Measurements from ENCODE around the gene RPTOR. TPM values are rescaled to one million over a fixed set of nuclear protein-coding genes. Genes with fewer than 3 reads are reported as not detected.

The RPTOR gene
- total RNA-seq, 1 donor from 2014 or later: 65.9 TPM

GRCh38 chr17:80754846-80755245 lies 210.2 kb downstream of the RPTOR start:
- TF ChIP-seq CTCF (IDR thresholded peaks at IDR 0.05): no peak
- peaks cover 21% of the 10 kb centered on the region for H3K4me1 Mint-ChIP-seq
- no peaks in the 10 kb centered on the region for H3K9me3 Mint-ChIP-seq
- intact Hi-C loops (cut with micrococcal nuclease): no loop called here
- CTCF ChIA-PET: no interaction called here
- DNase-seq: no peak
- no peaks in the 10 kb centered on the region for H3K27me3 Mint-ChIP-seq
- no peak for ATAC-seq (ENCODE audit: low read depth)
- POLR2A ChIA-PET: no interaction called here
- no peak overlapping the region for H3K4me3 Mint-ChIP-seq
- H3K27ac Mint-ChIP-seq: no peak overlapping the region
- peaks cover 44% of the 10 kb centered on the region for H3K36me3 Mint-ChIP-seq (ENCODE audit: low read depth)

GRCh38 chr17:80755650-80756405 lies 211.2 kb downstream of the RPTOR start:
- H3K27ac Mint-ChIP-seq: no peak overlapping the region
- H3K36me3 Mint-ChIP-seq (ENCODE audit: low read depth): peaks cover 44% of the 10 kb centered on the region
- no peaks in the 10 kb centered on the region for H3K27me3 Mint-ChIP-seq
- ChIA-PET POLR2A (no interaction called here), CTCF (no interaction called here)
- intact Hi-C loops (cut with micrococcal nuclease): no loop called here
- TF ChIP-seq CTCF (IDR thresholded peaks at IDR 0.05): no peak
- H3K4me3 Mint-ChIP-seq: no peak overlapping the region
- H3K4me1 Mint-ChIP-seq: peaks cover 25% of the 10 kb centered on the region
- DNase-seq: no peak
- no peak for ATAC-seq (ENCODE audit: low read depth)
- H3K9me3 Mint-ChIP-seq: no peaks in the 10 kb centered on the region

- Mint-ChIP-seq H3K27ac (peak overlapping the region; percentile 74), H3K9me3 (no peaks in the 10 kb centered on the region), H3K36me3 (ENCODE audit: low read depth) (peaks cover 30% of the 10 kb centered on the region), H3K4me3 (no peak overlapping the region), H3K27me3 (no peaks in the 10 kb centered on the region), H3K4me1 (peaks cover 48% of the 10 kb centered on the region)
- CTCF ChIA-PET: interaction anchor here (1.1 kb wide), 1 partner anchor 141 kb away, joined by 3 read pairs; no protein-coding TSS in a partner anchor
- no peak for DNase-seq
- intact Hi-C loops (cut with micrococcal nuclease): no loop called here
- no peak for TF ChIP-seq CTCF (IDR thresholded peaks at IDR 0.05)
- no peak for ATAC-seq (ENCODE audit: low read depth)
- POLR2A ChIA-PET: interaction anchor here (0.9 kb wide), 2 partner anchors 20 to 52 kb away, joined by 3 read pairs; no protein-coding TSS in a partner anchor
Observed at GRCh38 chr17:80758481-80759376, 214.1 kb downstream of the RPTOR start.

- H3K9me3 Mint-ChIP-seq: no peaks in the 10 kb centered on the region
- no peak overlapping the region for H3K27ac Mint-ChIP-seq
- peaks cover 48% of the 10 kb centered on the region for H3K4me1 Mint-ChIP-seq
- POLR2A ChIA-PET: interaction anchor here (0.9 kb wide), 1 partner anchor 51 kb away, joined by 3 read pairs; no protein-coding TSS in a partner anchor
- DNase-seq (no peak), ATAC-seq (ENCODE audit: low read depth) (no peak)
- no peak for TF ChIP-seq CTCF (IDR thresholded peaks at IDR 0.05)
- CTCF ChIA-PET: no interaction called here
- no peak overlapping the region for H3K4me3 Mint-ChIP-seq
- no peaks in the 10 kb centered on the region for H3K27me3 Mint-ChIP-seq
- intact Hi-C loops (cut with micrococcal nuclease): no loop called here
- H3K36me3 Mint-ChIP-seq (ENCODE audit: low read depth): peaks cover 24% of the 10 kb centered on the region
Observed at GRCh38 chr17:80759377-80759673, 214.7 kb downstream of the RPTOR start.

GRCh38 chr17:80760511-80760911 lies 215.9 kb downstream of the RPTOR start:
- no peak overlapping the region for H3K4me3 Mint-ChIP-seq
- peaks cover 18% of the 10 kb centered on the region for H3K36me3 Mint-ChIP-seq (ENCODE audit: low read depth)
- POLR2A ChIA-PET: interaction anchor here (1.1 kb wide), 1 partner anchor 20 kb away, joined by 3 read pairs; no protein-coding TSS in a partner anchor
- CTCF ChIA-PET: no interaction called here
- ATAC-seq (ENCODE audit: low read depth) (peak; percentile 23), DNase-seq (no peak)
- H3K4me1 Mint-ChIP-seq: peaks cover 57% of the 10 kb centered on the region
- TF ChIP-seq CTCF (IDR thresholded peaks at IDR 0.05): no peak
- peak overlapping the region; percentile 41 for H3K27ac Mint-ChIP-seq
- intact Hi-C loops (cut with micrococcal nuclease): no loop called here
- H3K9me3 Mint-ChIP-seq: no peaks in the 10 kb centered on the region
- H3K27me3 Mint-ChIP-seq: no peaks in the 10 kb centered on the region
